H1 (cell line): ENCODE results near the gene GPR162. TPM values are rescaled to one million over a fixed set of nuclear protein-coding genes. Genes with fewer than 3 reads are reported as not detected.
A peak's percentile ranks its signal among the peaks of the same experiment; 100 is the strongest.

ENCODE experiments used
- ATF3 ChIP-seq: IDR thresholded peaks from 2 replicates; pipeline ENCODE4 v1.6.1; 2011; ENCODE audit warnings: low read depth, mild to moderate bottlenecking, low read length; ENCODE audit not compliant: insufficient read depth
- CREB1 ChIP-seq: IDR thresholded peaks from 2 replicates; pipeline ENCODE4 v1.6.1; 2012; ENCODE audit warnings: inconsistent platforms
- CTBP2 ChIP-seq: IDR thresholded peaks from 2 replicates; pipeline ENCODE4 v1.7.0; 2011; ENCODE audit warnings: borderline replicate concordance, mild to moderate bottlenecking, moderate library complexity, mixed read lengths, low read length; ENCODE audit not compliant: insufficient read depth, insufficient read length
- CTCF ChIP-seq, 3 experiments: IDR thresholded peaks; 1 replicate in 2 of 3; 2 replicates in 1 of 3; pipeline versions ENCODE4 v1.5.1 to v1.6.1; 2011; ENCODE audit warnings: low read length in 3 of 3, mild to moderate bottlenecking in 3 of 3, inconsistent platforms in 2 of 3, low read depth in 1 of 3, moderate library complexity in 1 of 3; ENCODE audit not compliant: insufficient read depth in 1 of 3; ENCODE audit errors: control extremely low read depth in 1 of 3
- GABPA ChIP-seq: IDR thresholded peaks from 2 replicates; pipeline ENCODE4 v1.6.1; 2011; ENCODE audit warnings: mild to moderate bottlenecking, low read length, moderate library complexity, borderline replicate concordance; ENCODE audit not compliant: insufficient read depth
- HDAC2 ChIP-seq, 2 experiments: fragments of 300-600 bp in 1 of 2; sonication (generic) in 1 of 2; IDR thresholded peaks; 2 replicates each; pipeline ENCODE4 v1.6.1; 2011 to 2012; ENCODE audit warnings: low read depth in 2 of 2, low read length in 2 of 2, mild to moderate bottlenecking in 2 of 2, moderate library complexity in 2 of 2, borderline replicate concordance in 1 of 2, inconsistent platforms in 1 of 2
- KDM1A ChIP-seq: fragments of 200-600, 300-600 bp; sonication (generic); IDR thresholded peaks from 2 replicates; pipeline ENCODE4 v1.7.1; 2016; ENCODE audit warnings: mild to moderate bottlenecking, low read length, borderline replicate concordance
- MAX ChIP-seq: IDR thresholded peaks from 2 replicates; pipeline ENCODE4 v1.6.1; 2012; ENCODE audit warnings: inconsistent platforms
- POLR2A ChIP-seq, 2 experiments: IDR thresholded peaks; 1 replicate in 1 of 2; 2 replicates in 1 of 2; pipeline ENCODE4 v1.6.1; 2011; ENCODE audit warnings: low read depth in 2 of 2, low read length in 2 of 2, mild to moderate bottlenecking in 2 of 2; ENCODE audit errors: control extremely low read depth in 1 of 2
- POLR2AphosphoS5 ChIP-seq: IDR thresholded peaks from 2 replicates; pipeline ENCODE4 v1.6.1; 2011; ENCODE audit warnings: low read depth, low read length
- SP1 ChIP-seq: IDR thresholded peaks from 2 replicates; pipeline ENCODE4 v1.6.1; 2011; ENCODE audit warnings: low read depth, low read length
- TEAD4 ChIP-seq: IDR thresholded peaks from 2 replicates; pipeline ENCODE4 v1.6.1; 2012; ENCODE audit warnings: low read depth, low read length, inconsistent platforms, mixed read lengths
- polyA plus RNA-seq, 7 experiments: library from polyadenylated mRNA; depleted of rRNA in 3 of 7; stranded (reverse) in 5 of 7; unstranded in 2 of 7; fragments of >200 nt in 5 of 7; fragments of 200-250 nt in 2 of 7; gene quantifications; 1 replicate in 5 of 7; 2 replicates in 1 of 7; 4 replicates in 1 of 7; pipeline versions ENCODE4 v1.2.1 to v1.2.3, GENCODE V29; 2011 to 2013; ENCODE audit warnings: missing spikeins in 2 of 7, mixed read lengths in 2 of 7
- total RNA-seq: library from RNA; stranded (reverse); fragmentation: NEBNext Ultra II Directional; extraction: Animal tissue kit (Norgen Biotek cat#: 25700); gene quantifications from 2 replicates; pipeline ENCODE4 v1.2.1, GENCODE V29; 2021

GPR162 gene
- total and polyA plus RNA-seq, 2 of the 8 experiments (the other 6 are each of a cell fraction or from before 2014, with no cell fraction given) = 7.3 to 8.8 TPM

GRCh38 chr12:6872073-6873048, 50.7 kb downstream of the GPR162 start (continued):
- peak in 1 of 2 experiments; percentile 7; a peak in 1 of 3 replicates for TF ChIP-seq POLR2A (IDR thresholded peaks at IDR 0.05; ENCODE audit: control extremely low read depth in 1 of 2, low read depth in 2 of 2, low read length in 2 of 2)
- TF ChIP-seq SP1 = peak; percentile 85
- TF ChIP-seq CTCF (IDR thresholded peaks at IDR 0.05; ENCODE audit: control extremely low read depth in 1 of 3, insufficient read depth in 1 of 3, low read depth in 1 of 3, low read length in 3 of 3) = peak in 2 of 3 experiments; percentile 93 to 98; a peak in 3 of 4 replicates
- peak; percentile 63 to 75; a peak in 2 of 4 replicates for TF ChIP-seq HDAC2 (IDR thresholded peaks at IDR 0.05; ENCODE audit: borderline replicate concordance in 1 of 2, low read depth in 2 of 2, low read length in 2 of 2)
- TF ChIP-seq TEAD4 = peak; percentile 42; the same call in 1 of the 2 replicates
- peak; percentile 69 for TF ChIP-seq CTBP2
- no peak for TF ChIP-seq ATF3
- TF ChIP-seq KDM1A = no peak
- TF ChIP-seq POLR2AphosphoS5 = peak; percentile 76; the same call in 1 of the 2 replicates
- TF ChIP-seq CREB1 = peak; percentile 64
- TF ChIP-seq MAX = peak; percentile 90
- peak; percentile 64; the same call in 1 of the 2 replicates for TF ChIP-seq GABPA
- TF ChIP-seq, all 59 proteins: peak for 15
